K562 (cell line): Measurements from ENCODE around the gene TRERF1. TPM values are rescaled to one million over a fixed set of nuclear protein-coding genes. Genes with fewer than 3 reads are reported as not detected.

ENCODE experiments used
- ATAC-seq: fragments of 200-7000 bp; cut with Tn5 transposase; 3 replicates; pipeline ENCODE4 v1.9.1; 2020; ENCODE audit warnings: moderate library complexity
- BruUV-seq: library from RNA; stranded (reverse); fragments of 400-500 nt; replicated peaks from 2 replicates; lab custom pipeline; 2021; lab: Mats Ljungman, UMichigan
- CTCF ChIA-PET: fragments of 300-600 bp; formaldehyde crosslinking; extraction: SDS; loops from one replicate; lab custom pipeline; 2021; ENCODE audit warnings: low intra/inter-chr PET ratio; lab: Yijun Ruan, JAX
- POLR2A ChIA-PET: fragments of 300-600, 350-650 bp; sonication (Branson Sonifier 250); formaldehyde crosslinking; extraction: SDS; loops from one replicate; lab custom pipeline; 2021; ENCODE audit warnings: antibody characterized with exemption, inconsistent platforms; lab: Yijun Ruan, JAX
- DNase-seq, 4 experiments: peaks; one replicate each; pipeline versions ENCODE4 v3.0.0 to v3.0.0-alpha.2; 2011 to 2018; ENCODE audit warnings: low spot score in 3 of 4, mixed read lengths in 3 of 4; ENCODE audit errors: extremely low read depth in 1 of 4
- FAIRE-seq: peaks from 2 replicates; lab custom pipeline; 2011; peaks lifted over from hg19 to GRCh38; lab: Jason Lieb, UNC
- H2AFZ ChIP-seq: 2 replicates; pipeline ENCODE4 v1.6.0; 2011; ENCODE audit warnings: low read depth, low read length, control low read depth, inconsistent platforms
- H3K27ac ChIP-seq: fragments of 200-600 bp; 3 replicates; pipeline ENCODE4 v1.8.0; 2011; ENCODE audit warnings: low read depth, mild to moderate bottlenecking, control low read depth, inconsistent platforms, low read length, moderate library complexity, mixed read lengths; ENCODE audit errors: extremely low read depth
- H3K27me3 ChIP-seq, 2 experiments: fragments of 300-600 bp in 1 of 2; 2 replicates in 1 of 2; 3 replicates in 1 of 2; pipeline versions ENCODE4 v1.6.0 to v1.8.0; 2011; ENCODE audit warnings: inconsistent platforms in 2 of 2, low read length in 2 of 2, mild to moderate bottlenecking in 1 of 2, mixed read lengths in 1 of 2, moderate library complexity in 1 of 2; ENCODE audit not compliant: control insufficient read depth in 2 of 2, insufficient read depth in 2 of 2
- H3K36me3 ChIP-seq: fragments of 300-600 bp; 3 replicates; pipeline ENCODE4 v1.8.0; 2011; ENCODE audit warnings: mild to moderate bottlenecking, low read length, inconsistent platforms; ENCODE audit not compliant: control insufficient read depth, insufficient read depth
- H3K4me1 ChIP-seq, 2 experiments: fragments of 200-600 bp in 1 of 2; replicated peaks in 1 of 2; 2 replicates in 1 of 2; 3 replicates in 1 of 2; pipeline versions ENCODE4 v1.5.1 to v1.8.0; 2011; ENCODE audit warnings: inconsistent platforms in 2 of 2, low read length in 2 of 2, mild to moderate bottlenecking in 1 of 2, mixed read lengths in 1 of 2, moderate library complexity in 1 of 2; ENCODE audit not compliant: control insufficient read depth in 2 of 2, insufficient read depth in 2 of 2
- H3K4me2 ChIP-seq: 2 replicates; pipeline ENCODE4 v1.6.1; 2011; ENCODE audit warnings: low read length, control low read depth, inconsistent platforms, mixed read lengths; ENCODE audit not compliant: insufficient read depth
- H3K4me3 ChIP-seq: fragments of 200-600 bp; sonication (generic), shearing (Covaris generic); 2 replicates; pipeline ENCODE4 v1.5.1; 2016; ENCODE audit warnings: control low read depth, inconsistent platforms
- H3K79me2 ChIP-seq: fragments of 200-600 bp; 3 replicates; pipeline ENCODE4 v1.8.0; 2011; ENCODE audit warnings: low read length, inconsistent platforms; ENCODE audit not compliant: control insufficient read depth, insufficient read depth
- H3K9ac ChIP-seq, 2 experiments: 2 replicates each; pipeline versions ENCODE4 v1.6.0 to v1.6.1; 2011; ENCODE audit warnings: low read depth in 2 of 2, low read length in 2 of 2, control low read depth in 1 of 2, inconsistent platforms in 1 of 2, mild to moderate bottlenecking in 1 of 2, mixed read lengths in 1 of 2; ENCODE audit not compliant: insufficient read depth in 1 of 2
- H3K9me1 ChIP-seq: one replicate; pipeline ENCODE4 v1.6.0; 2011; ENCODE audit warnings: inconsistent platforms, mild to moderate bottlenecking, low read length, moderate library complexity; ENCODE audit not compliant: control insufficient read depth, insufficient read depth
- H3K9me3 ChIP-seq: replicated peaks from 2 replicates; pipeline ENCODE4 v1.5.1; 2011; ENCODE audit warnings: low read depth, low read length, inconsistent platforms; ENCODE audit not compliant: control insufficient read depth, insufficient read depth
- H4K20me1 ChIP-seq: replicated peaks from 2 replicates; pipeline ENCODE4 v1.6.1; 2011; ENCODE audit warnings: low read length, inconsistent platforms, mixed read lengths; ENCODE audit not compliant: control insufficient read depth, insufficient read depth
- ATF1 ChIP-seq, 2 experiments: fragments of 450-650 bp in 1 of 2; IDR thresholded peaks; 2 replicates each; pipeline ENCODE4 v1.6.1; 2016; ENCODE audit warnings: missing compliant biosample characterization in 1 of 2, missing genetic modification characterization in 1 of 2
- BRD9 ChIP-seq: fragments of 450-650 bp; IDR thresholded peaks from 2 replicates; pipeline ENCODE4 v1.6.1; 2018; ENCODE audit warnings: low read depth; ENCODE audit not compliant: partially characterized antibody
- CBX2 ChIP-seq: fragments of 200-600 bp; sonication (generic); IDR thresholded peaks from one replicate; pipeline ENCODE4 v1.6.1; 2012; ENCODE audit warnings: mild to moderate bottlenecking, low read length, inconsistent platforms; ENCODE audit not compliant: insufficient read depth, poor library complexity, severe bottlenecking
- CHD2 ChIP-seq: IDR thresholded peaks from 2 replicates; pipeline ENCODE4 v1.6.1; 2011; ENCODE audit warnings: low read depth, low read length
- DEAF1 ChIP-seq: fragments of 450-650 bp; formaldehyde crosslinking; IDR thresholded peaks from 2 replicates; pipeline ENCODE4 v1.4.0; 2020; ENCODE audit warnings: mild to moderate bottlenecking, moderate library complexity
- DMBX1 ChIP-seq: fragments of 250-450 bp; sonication (Bioruptor Pico); IDR thresholded peaks from 2 replicates; pipeline ENCODE4 v1.8.0; 2022; ENCODE audit warnings: inconsistent platforms, mild to moderate bottlenecking, moderate library complexity, borderline replicate concordance
- EP300 ChIP-seq: IDR thresholded peaks from 2 replicates; pipeline ENCODE4 v1.6.1; 2012; ENCODE audit warnings: low read length, improper control_type of control experiment
- EWSR1 ChIP-seq: fragments of 450-650 bp; IDR thresholded peaks from 2 replicates; pipeline ENCODE4 v1.6.1; 2018; ENCODE audit warnings: borderline replicate concordance, mild to moderate bottlenecking, low read depth, moderate library complexity; ENCODE audit not compliant: partially characterized antibody
- MLLT1 ChIP-seq, 2 experiments: fragments of 450-650 bp; IDR thresholded peaks; 2 replicates each; pipeline ENCODE4 v1.6.1; 2016
- PRPF4 ChIP-seq: fragments of 200-400 bp; formaldehyde crosslinking; IDR thresholded peaks from one replicate; pipeline ENCODE4 v1.6.1; 2017; ENCODE audit warnings: low read length, low read depth, mild to moderate bottlenecking; ENCODE audit not compliant: insufficient read depth, poor library complexity, severe bottlenecking
- TAF15 ChIP-seq: fragments of 200-400 bp; formaldehyde crosslinking; IDR thresholded peaks from 2 replicates; pipeline ENCODE4 v1.6.1; 2017; ENCODE audit warnings: mild to moderate bottlenecking, low read depth, low read length, moderate library complexity
- ZBTB17 ChIP-seq: fragments of 450-650 bp; formaldehyde crosslinking; IDR thresholded peaks from 2 replicates; pipeline ENCODE4 v1.4.0; 2020; ENCODE audit warnings: mild to moderate bottlenecking
- ZNF589 ChIP-seq: fragments of 200-800 bp; sonication (Bioruptor generic); IDR thresholded peaks from 2 replicates; pipeline ENCODE4 v1.6.1; 2016; ENCODE audit warnings: low read depth, missing genetic modification characterization, missing compliant biosample characterization
- ZNF644 ChIP-seq: fragments of 200-800 bp; sonication (Bioruptor generic); IDR thresholded peaks from 2 replicates; pipeline ENCODE4 v1.6.1; 2016; ENCODE audit warnings: low read depth, missing genetic modification characterization, missing compliant biosample characterization
- WGBS: fragments of 100-300 bp; shearing (Covaris generic); methylation state at CpG from one replicate; pipeline ENCODE4 v1.1.6; 2016; ENCODE audit warnings: low coverage, mixed read lengths; ENCODE audit not compliant: insufficient coverage; ENCODE audit errors: missing lambda C conversion rate; 5-methylcytosine and 5-hydroxymethylcytosine counted together
- in situ Hi-C: fragments of 300-500 bp; cut with MboI; formaldehyde crosslinking; loops from 4 replicates; pipeline ENCODE4 v1.15.0; 2018; ENCODE audit warnings: inconsistent platforms, mixed read lengths
- intact Hi-C: fragments of 100-400 bp; cut with micrococcal nuclease; formaldehyde crosslinking; loops from 2 replicates; pipeline ENCODE4 v1.14.2; 2022
- polyA plus RNA-seq, 8 experiments: library from polyadenylated mRNA; depleted of rRNA in 4 of 8; stranded (reverse) in 5 of 8; unstranded in 3 of 8; fragments of >200 nt; fragmentation: Nextera tagmentation in 2 of 8; fragmentation: Illumina TruSeq in 1 of 8; extraction: Ambion mirVana in 2 of 8; extraction: Trizol in 1 of 8; gene quantifications; 2 replicates each; pipeline versions ENCODE4 v1.2.1 to v1.2.3, GENCODE V29; 2011 to 2014; ENCODE audit warnings: inconsistent platforms in 1 of 8, missing spikeins in 1 of 8
- total RNA-seq, 7 experiments: library from RNA; depleted of rRNA in 6 of 7; stranded (reverse); fragments of >200 nt in 6 of 7; fragmentation: Illumina TruSeq in 2 of 7; extraction: Trizol in 2 of 7; gene quantifications; 2 replicates each; pipeline versions ENCODE4 v1.2.1 to v1.2.3, GENCODE V29; 2011 to 2021; ENCODE audit warnings: low replicate concordance in 1 of 7
- TF ChIP-seq, protein P1 (sequence below), 2 experiments: IDR thresholded peaks in 1 of 2; conservative IDR thresholded peaks in 1 of 2; 2 replicates each; pipeline ENCODE4 v1.6.1; 2016; ENCODE audit warnings: low read depth in 2 of 2, mild to moderate bottlenecking in 1 of 2, missing compliant biosample characterization in 1 of 2, missing genetic modification characterization in 1 of 2, moderate library complexity in 1 of 2

The TRERF1 gene
- total and polyA plus RNA-seq, 9 of the 15 experiments (the other 6 are each of a cell fraction or from before 2014, with no cell fraction given): 0.04 to 0.20 (median 0.07) TPM; not detected in 3

DNA sequence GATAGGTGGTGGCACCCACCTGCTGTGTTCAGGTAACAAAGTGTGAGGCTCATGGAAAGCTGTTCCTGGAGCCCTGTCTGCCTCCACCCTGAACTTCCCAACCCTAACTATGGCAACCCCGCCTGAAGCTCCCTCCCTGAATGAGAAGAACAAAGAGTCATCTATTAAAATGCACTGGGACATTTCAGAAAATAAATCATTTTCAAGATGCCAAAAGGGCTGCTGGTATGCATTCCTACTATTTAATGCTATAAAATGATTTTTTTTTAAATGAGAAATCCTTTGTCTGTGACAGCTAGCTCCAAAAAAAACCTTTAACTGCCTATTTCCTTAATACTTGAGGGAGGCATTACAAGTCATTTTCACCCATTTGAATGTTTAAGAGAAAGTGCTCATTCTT, 149.7 kb downstream of the TRERF1 start:
- H3K9me3 ChIP-seq: no peaks in the 10 kb centered on the region
- intact Hi-C loops: no loop called here
- no peaks in the 10 kb centered on the region for H3K79me2 ChIP-seq
- no peaks in the 10 kb centered on the region for H4K20me1 ChIP-seq
- no peak overlapping the region for H3K4me2 ChIP-seq
- 0% methylated on average over 1 of the region's 1 CpG for WGBS
- H3K9me1 ChIP-seq: no peaks in the 10 kb centered on the region
- CTCF ChIA-PET: no interaction called here
- no TSS peak for BruUV-seq
- H3K4me3 ChIP-seq: no peak overlapping the region
- H3K36me3 ChIP-seq: no peaks in the 10 kb centered on the region
- H3K27ac ChIP-seq: no peak overlapping the region
- ATAC-seq: no peak
- FAIRE-seq: no peak
- H3K27me3 ChIP-seq: peaks cover 35 to 36% of the 10 kb centered on the region in 2 experiments
- H3K4me1 ChIP-seq: no peaks in the 10 kb centered on the region
- no peak for DNase-seq
- in situ Hi-C loops: loop anchor here (25.0 kb wide), 1 partner anchor 235 kb away; no protein-coding TSS in a partner anchor
- POLR2A ChIA-PET: no interaction called here
- no peak overlapping the region for H2AFZ ChIP-seq
- H3K9ac ChIP-seq: no peak overlapping the region
- no peak for TF ChIP-seq CBX2
- no peak for TF ChIP-seq EP300
- no peak for TF ChIP-seq TAF15
- TF ChIP-seq DEAF1 (CRISPR knock-in tag): no peak
- no peak for TF ChIP-seq CHD2
- no peak for TF ChIP-seq EWSR1
- TF ChIP-seq ATF1 (CRISPR knock-in tag; IDR thresholded peaks at IDR 0.05): no peak
- TF ChIP-seq ATF1 (tag; IDR thresholded peaks at IDR 0.05): no peak
- no peak for TF ChIP-seq ZNF589 (CRISPR knock-in tag)
- TF ChIP-seq, protein P1, sequence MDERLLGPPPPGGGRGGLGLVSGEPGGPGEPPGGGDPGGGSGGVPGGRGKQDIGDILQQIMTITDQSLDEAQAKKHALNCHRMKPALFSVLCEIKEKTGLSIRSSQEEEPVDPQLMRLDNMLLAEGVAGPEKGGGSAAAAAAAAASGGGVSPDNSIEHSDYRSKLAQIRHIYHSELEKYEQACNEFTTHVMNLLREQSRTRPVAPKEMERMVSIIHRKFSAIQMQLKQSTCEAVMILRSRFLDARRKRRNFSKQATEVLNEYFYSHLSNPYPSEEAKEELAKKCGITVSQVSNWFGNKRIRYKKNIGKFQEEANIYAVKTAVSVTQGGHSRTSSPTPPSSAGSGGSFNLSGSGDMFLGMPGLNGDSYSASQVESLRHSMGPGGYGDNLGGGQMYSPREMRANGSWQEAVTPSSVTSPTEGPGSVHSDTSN (CRISPR knock-in tag; IDR thresholded peaks at IDR 0.05; ENCODE audit: low read depth): no peak
- TF ChIP-seq, protein P1 (tag; conservative IDR thresholded peaks at IDR 0.05; ENCODE audit: low read depth): no peak
- no peak for TF ChIP-seq DMBX1 (CRISPR knock-in tag)
- no peak for TF ChIP-seq BRD9
- TF ChIP-seq MLLT1 (IDR thresholded peaks at IDR 0.05): no peak
- no peak for TF ChIP-seq ZNF644 (tag)
- TF ChIP-seq ZBTB17 (CRISPR knock-in tag): no peak
- no peak for TF ChIP-seq PRPF4
